Caco-2 (cell line): ENCODE results near the gene KRTAP19-4. TPM values are rescaled to one million over a fixed set of nuclear protein-coding genes. Genes with fewer than 3 reads are reported as not detected.

Experiments
- BruUV-seq: library from RNA; stranded (reverse); fragments of 400-500 nt; replicated peaks from 2 replicates; lab custom pipeline; 2021; lab: Mats Ljungman, UMichigan
- CTCF ChIA-PET: fragments of 300-600 bp; sonication (Branson Sonifier 250); formaldehyde crosslinking; loops from one replicate; lab custom pipeline; 2022; ENCODE audit warnings: antibody characterized with exemption; lab: Charles Lee
- POLR2A ChIA-PET: fragments of 300-600 bp; sonication (Branson Sonifier 250); formaldehyde crosslinking; loops from one replicate; lab custom pipeline; 2022; ENCODE audit warnings: antibody characterized with exemption; lab: Charles Lee
- DNase-seq, 2 experiments: peaks; one replicate each; pipeline versions ENCODE4 v3.0.0 to v3.0.0-alpha.2; 2020 to 2022
- H3K27me3 ChIP-seq: replicated peaks from 2 replicates; pipeline ENCODE4 v1.6.0; 2011; ENCODE audit warnings: low read length; ENCODE audit not compliant: control insufficient read depth, insufficient read depth
- H3K36me3 ChIP-seq: 2 replicates; pipeline ENCODE4 v1.5.1; 2011; ENCODE audit warnings: low read length; ENCODE audit not compliant: control insufficient read depth, insufficient read depth
- H3K4me1 ChIP-seq: fragments of 250-450 bp; sonication (Bioruptor Pico); 2 replicates; pipeline ENCODE4 v1.5.1; 2020; ENCODE audit warnings: mild to moderate bottlenecking
- H3K4me3 ChIP-seq: 2 replicates; pipeline ENCODE4 v1.5.1; 2011; ENCODE audit warnings: low read depth, mild to moderate bottlenecking, control low read depth, low read length
- H3K9me3 ChIP-seq: fragments of 250-450 bp; sonication (Bioruptor Pico); 2 replicates; pipeline ENCODE4 v1.5.1; 2020; ENCODE audit warnings: mild to moderate bottlenecking, moderate library complexity
- H3K27ac Mint-ChIP-seq: one replicate; pipeline ENCODE4 v1.8.0; 2022; ENCODE audit warnings: mixed read lengths; ENCODE audit not compliant: unreplicated experiment
- H3K27me3 Mint-ChIP-seq: one replicate; pipeline ENCODE4 v1.8.0; 2022; ENCODE audit warnings: mixed read lengths; ENCODE audit not compliant: insufficient read depth, unreplicated experiment
- H3K36me3 Mint-ChIP-seq: one replicate; pipeline ENCODE4 v1.8.0; 2022; ENCODE audit warnings: mild to moderate bottlenecking, mixed read lengths; ENCODE audit not compliant: insufficient read depth, unreplicated experiment
- H3K4me1 Mint-ChIP-seq: one replicate; pipeline ENCODE4 v1.8.0; 2022; ENCODE audit warnings: low read depth, mixed read lengths; ENCODE audit not compliant: unreplicated experiment
- H3K4me3 Mint-ChIP-seq: one replicate; pipeline ENCODE4 v1.8.0; 2022; ENCODE audit warnings: mild to moderate bottlenecking, moderate library complexity, mixed read lengths; ENCODE audit not compliant: unreplicated experiment
- H3K9me3 Mint-ChIP-seq: one replicate; pipeline ENCODE4 v1.8.0; 2022; ENCODE audit warnings: mixed read lengths; ENCODE audit not compliant: unreplicated experiment
- CTCF ChIP-seq, 2 experiments: fragments of 200-600 bp in 1 of 2; IDR thresholded peaks; 1 replicate in 1 of 2; 2 replicates in 1 of 2; pipeline versions ENCODE4 v1.5.1 to v1.8.0; 2011 to 2022; ENCODE audit warnings: antibody characterized with exemption in 1 of 2, control low read depth in 1 of 2, inconsistent platforms in 1 of 2, low read depth in 1 of 2, low read length in 1 of 2, mild to moderate bottlenecking in 1 of 2, moderate library complexity in 1 of 2; ENCODE audit not compliant: insufficient read depth in 1 of 2, severe bottlenecking in 1 of 2, unreplicated experiment in 1 of 2
- intact Hi-C: fragments of 100-400 bp; cut with micrococcal nuclease; formaldehyde crosslinking; loops from one replicate; pipeline ENCODE4 v1.10.0; 2022; ENCODE audit not compliant: unreplicated experiment
- total RNA-seq: library from RNA; stranded (reverse); gene quantifications from 2 replicates; pipeline ENCODE4 v1.2.3, GENCODE V29; 2022

The KRTAP19-4 gene
- total RNA-seq, 1 experiment from 2014 or later = not detected

DNA sequence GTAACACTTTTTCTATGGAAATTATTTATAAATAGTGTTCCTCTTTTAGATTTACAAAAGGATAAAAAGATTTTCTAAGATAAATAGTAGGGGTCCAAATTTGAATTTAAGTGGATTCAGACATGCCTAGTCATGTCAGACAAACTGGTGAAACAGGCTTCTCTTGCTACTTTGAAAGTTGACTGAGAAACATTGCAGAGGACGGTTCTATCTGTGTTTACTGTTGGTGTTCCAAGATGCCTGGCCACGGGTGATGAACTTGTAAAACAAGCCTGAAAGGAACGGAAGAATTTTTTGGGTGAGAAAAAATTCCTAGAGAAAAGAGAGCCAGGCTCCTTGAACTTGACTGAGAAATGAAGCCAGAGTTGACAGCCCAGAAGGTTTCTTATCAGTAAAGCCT lies 19.0 kb downstream of the KRTAP19-4 start:
- no peaks in the 10 kb centered on the region for H3K36me3 Mint-ChIP-seq
- DNase-seq = no peak
- intact Hi-C loops = no loop called here
- H3K9me3 Mint-ChIP-seq = no peaks in the 10 kb centered on the region
- Histone ChIP-seq H3K27me3 (no peaks in the 10 kb centered on the region), H3K4me1 (no peaks in the 10 kb centered on the region), H3K9me3 (no peaks in the 10 kb centered on the region), H3K36me3 (no peaks in the 10 kb centered on the region), H3K4me3 (no peak overlapping the region)
- peaks cover 9% of the 10 kb centered on the region for H3K27me3 Mint-ChIP-seq
- ChIA-PET CTCF (no interaction called here), POLR2A (no interaction called here)
- H3K4me3 Mint-ChIP-seq = no peak overlapping the region
- H3K4me1 Mint-ChIP-seq = no peaks in the 10 kb centered on the region
- no peak for TF ChIP-seq CTCF (IDR thresholded peaks at IDR 0.05; ENCODE audit: insufficient read depth in 1 of 2, low read depth in 1 of 2, low read length in 1 of 2, severe bottlenecking in 1 of 2, unreplicated experiment in 1 of 2)
- no TSS peak for BruUV-seq
- H3K27ac Mint-ChIP-seq = no peak overlapping the region

DNA sequence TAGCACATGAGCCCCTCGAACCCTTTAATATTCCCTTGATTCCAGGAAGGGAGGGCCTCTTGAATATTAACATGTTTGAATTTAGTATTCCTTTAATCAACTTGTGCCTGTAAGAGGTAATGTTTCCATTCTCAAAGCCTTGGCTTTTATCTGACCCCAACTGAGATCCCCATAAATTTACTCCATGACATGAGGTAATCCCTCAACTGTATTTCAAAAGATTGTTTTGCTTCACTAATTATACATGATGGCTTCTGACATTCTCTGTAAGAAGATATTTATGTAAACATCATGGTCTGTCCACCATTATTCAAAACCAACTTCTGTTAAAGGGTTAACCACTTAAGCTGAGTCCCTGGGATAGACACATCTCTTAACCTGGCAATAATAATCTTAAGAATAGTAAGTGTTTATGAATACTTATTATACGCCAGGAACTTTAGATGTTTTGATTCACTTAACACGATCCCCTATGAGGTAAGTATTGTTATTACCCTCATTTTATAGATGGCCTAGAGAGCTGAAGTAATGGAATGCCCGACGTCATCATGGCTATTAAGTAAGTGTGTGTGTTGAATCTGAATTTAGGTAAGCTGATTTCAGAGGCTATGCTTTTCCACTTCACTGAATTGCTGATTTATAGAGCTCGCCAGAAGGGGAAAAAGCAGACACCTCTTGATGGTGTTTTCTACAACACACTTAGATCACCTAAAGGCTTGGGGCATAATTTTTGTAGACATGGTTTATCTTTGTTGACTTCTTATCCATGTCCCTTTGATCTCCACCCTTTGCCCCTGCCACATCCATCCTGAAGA lies 27.9 kb downstream of the KRTAP19-4 start:
- no peaks in the 10 kb centered on the region for H3K27me3 ChIP-seq
- Mint-ChIP-seq H3K4me1 (peaks cover 7% of the 10 kb centered on the region), H3K27me3 (peaks cover 7% of the 10 kb centered on the region), H3K27ac (no peak overlapping the region), H3K36me3 (no peaks in the 10 kb centered on the region), H3K4me3 (no peak overlapping the region), H3K9me3 (no peaks in the 10 kb centered on the region)
- BruUV-seq = no TSS peak
- H3K4me1 ChIP-seq = no peaks in the 10 kb centered on the region
- intact Hi-C loops = no loop called here
- no peak for TF ChIP-seq CTCF (IDR thresholded peaks at IDR 0.05; ENCODE audit: insufficient read depth in 1 of 2, low read depth in 1 of 2, low read length in 1 of 2, severe bottlenecking in 1 of 2, unreplicated experiment in 1 of 2)
- DNase-seq = no peak
- no peak overlapping the region for H3K4me3 ChIP-seq
- POLR2A ChIA-PET = no interaction called here
- no peaks in the 10 kb centered on the region for H3K9me3 ChIP-seq
- no peaks in the 10 kb centered on the region for H3K36me3 ChIP-seq
- CTCF ChIA-PET = no interaction called here

DNA sequence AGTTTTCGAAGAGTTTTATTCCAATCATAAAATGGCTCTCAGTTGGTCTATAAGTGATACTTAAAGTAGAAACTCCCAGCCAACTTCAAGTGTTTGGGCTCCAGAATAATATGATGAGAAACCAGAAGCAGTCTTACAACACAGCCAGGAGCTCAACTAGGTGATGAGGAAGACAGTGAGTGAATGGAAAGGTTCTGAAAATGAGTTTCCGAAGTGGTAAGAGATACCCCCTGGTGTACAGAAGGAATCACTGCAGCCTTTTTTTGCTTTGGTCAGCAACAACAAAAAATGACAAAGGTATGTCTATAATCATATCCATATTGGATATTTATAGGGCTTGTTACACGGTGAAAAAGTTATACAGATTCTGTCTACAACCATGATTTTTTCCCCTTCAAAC lies 33.3 kb downstream of the KRTAP19-4 start:
- Mint-ChIP-seq H3K27ac (no peak overlapping the region), H3K27me3 (peaks cover 3% of the 10 kb centered on the region), H3K4me3 (no peak overlapping the region), H3K36me3 (no peaks in the 10 kb centered on the region), H3K4me1 (no peaks in the 10 kb centered on the region), H3K9me3 (no peaks in the 10 kb centered on the region)
- Histone ChIP-seq H3K36me3 (no peaks in the 10 kb centered on the region), H3K4me3 (no peak overlapping the region), H3K9me3 (no peaks in the 10 kb centered on the region), H3K4me1 (no peaks in the 10 kb centered on the region), H3K27me3 (no peaks in the 10 kb centered on the region)
- intact Hi-C loops = loop anchor here (1.0 kb wide), 1 partner anchor 122 kb away; no protein-coding TSS in a partner anchor
- ChIA-PET POLR2A (no interaction called here), CTCF (interaction anchor here (0.6 to 0.7 kb wide), 2 partner anchors 122 to 247 kb away, joined by 3 to 4 read pairs; partner anchors contain the start of gene CLDN8)
- TF ChIP-seq CTCF (IDR thresholded peaks at IDR 0.05; ENCODE audit: insufficient read depth in 1 of 2, low read depth in 1 of 2, low read length in 1 of 2, severe bottlenecking in 1 of 2, unreplicated experiment in 1 of 2) = peak; percentile 34 to 62
- DNase-seq = peak in 1 of 2 experiments; percentile 14
- no TSS peak for BruUV-seq
